ENCODE results near the gene KRT86.
"Not testable (repeated sequence)": the region's sequence is repeated elsewhere in the genome, so short reads cannot be mapped to it uniquely, and the experiment has no call there.

Gene KRT86

GRCh38 chr12:52252728-52253343 is 21.6 kb upstream of the KRT86 start:
- no peak for DNase-seq

DNA sequence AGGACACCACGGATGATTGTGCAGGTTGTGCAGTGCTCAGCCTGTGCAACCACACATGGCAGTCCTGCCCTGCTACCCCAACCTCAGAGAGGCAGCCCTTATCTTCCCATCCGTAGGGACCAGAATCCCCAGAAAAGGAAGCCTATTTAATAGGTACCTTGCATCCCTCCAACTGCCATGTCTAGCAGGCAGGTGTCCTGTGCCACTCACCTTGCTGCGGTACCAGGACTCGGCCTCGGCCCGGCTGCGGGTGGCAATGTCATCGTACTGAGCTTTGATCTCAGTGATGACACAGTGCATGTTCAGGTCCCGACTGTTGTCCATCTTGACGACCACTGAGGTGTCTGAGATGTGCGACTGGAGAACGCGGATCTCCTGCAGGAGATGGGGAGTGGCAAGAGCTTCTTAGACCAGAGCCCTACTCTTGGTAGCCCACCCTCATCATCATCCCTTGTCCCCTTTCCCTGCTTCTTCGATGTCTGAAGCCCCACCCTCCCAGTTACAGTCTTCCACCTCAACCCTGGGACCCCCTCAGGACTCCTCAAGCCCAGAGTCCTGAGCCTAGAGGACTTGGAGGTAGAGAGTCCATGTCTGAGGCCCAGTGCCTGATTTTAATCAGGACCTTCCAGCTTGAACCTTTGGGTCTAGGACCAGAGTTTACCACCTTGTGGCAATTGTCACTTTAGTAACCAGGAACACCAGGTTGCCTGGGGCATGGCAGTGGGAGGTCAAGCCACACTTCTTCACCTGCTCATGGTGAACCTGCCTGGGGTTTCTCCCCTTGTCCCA is 20.9 kb upstream of the KRT86 start:
- no peak for DNase-seq

GRCh38 chr12:52254180-52254964 is 20.1 kb upstream of the KRT86 start:
- DNase-seq: no peak

- no peak for DNase-seq
Observed at GRCh38 chr12:52254965-52255751, 19.3 kb upstream of the KRT86 start.

DNA sequence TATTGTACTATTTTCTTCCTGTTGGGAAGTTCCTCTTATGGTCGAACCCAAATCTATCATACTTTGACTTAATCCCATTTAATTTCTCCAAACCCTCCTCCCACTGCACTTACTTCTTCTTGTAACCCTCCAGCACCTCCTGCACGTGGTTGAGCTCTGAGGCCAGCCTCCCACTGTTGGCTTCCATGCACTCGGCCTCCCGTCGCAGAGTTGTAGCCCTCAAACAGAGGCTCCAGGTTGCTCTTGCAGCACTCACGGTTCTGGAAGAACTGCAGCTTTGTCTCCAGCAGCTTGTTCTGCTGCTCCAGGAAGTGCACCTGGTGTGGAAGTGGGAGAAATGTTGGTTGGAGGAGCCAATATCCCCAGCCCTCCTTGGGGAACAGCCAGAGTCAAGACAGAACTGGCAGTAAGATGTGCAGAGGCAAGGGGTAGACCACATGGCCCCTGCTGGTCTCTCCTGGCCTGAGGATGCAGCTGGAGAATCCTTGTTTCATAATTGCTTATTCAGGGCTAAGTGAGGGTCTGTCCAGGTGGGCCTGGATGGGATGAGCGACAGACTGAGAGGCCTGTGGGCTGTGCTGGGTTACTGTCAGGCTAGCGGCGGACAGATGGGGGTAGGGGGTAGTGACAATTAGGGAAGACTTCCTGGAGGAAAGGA is 18.4 kb upstream of the KRT86 start:
- DNase-seq: no peak

DNA sequence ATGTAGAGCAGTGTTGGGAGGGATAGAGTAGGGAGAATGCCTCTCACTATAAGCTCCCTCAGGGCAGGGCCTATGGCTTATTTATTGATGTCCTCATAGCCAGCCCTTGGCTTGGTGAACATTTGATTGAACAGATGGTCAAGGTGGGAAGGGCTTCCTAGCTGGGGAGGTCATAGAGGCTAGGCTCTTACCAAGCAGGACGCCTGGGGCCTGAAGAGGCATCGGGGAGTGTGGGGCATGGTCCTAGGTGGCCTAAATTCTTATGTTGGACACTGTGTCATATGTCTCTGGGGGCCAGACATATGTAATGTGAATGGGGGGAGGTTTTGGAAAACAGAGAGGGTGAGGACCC is 17.9 kb upstream of the KRT86 start:
- DNase-seq: no peak

GRCh38 chr12:52257074-52257551 is 17.3 kb upstream of the KRT86 start:
- no peak for DNase-seq

GRCh38 chr12:52257922-52258321 is 16.5 kb upstream of the KRT86 start:
- DNase-seq: not testable (repeated sequence)

GRCh38 chr12:52258335-52258901 is 16.0 kb upstream of the KRT86 start:
- no peak for DNase-seq

- DNase-seq: no peak
Observed at GRCh38 chr12:52259657-52260243, 14.7 kb upstream of the KRT86 start.

DNA sequence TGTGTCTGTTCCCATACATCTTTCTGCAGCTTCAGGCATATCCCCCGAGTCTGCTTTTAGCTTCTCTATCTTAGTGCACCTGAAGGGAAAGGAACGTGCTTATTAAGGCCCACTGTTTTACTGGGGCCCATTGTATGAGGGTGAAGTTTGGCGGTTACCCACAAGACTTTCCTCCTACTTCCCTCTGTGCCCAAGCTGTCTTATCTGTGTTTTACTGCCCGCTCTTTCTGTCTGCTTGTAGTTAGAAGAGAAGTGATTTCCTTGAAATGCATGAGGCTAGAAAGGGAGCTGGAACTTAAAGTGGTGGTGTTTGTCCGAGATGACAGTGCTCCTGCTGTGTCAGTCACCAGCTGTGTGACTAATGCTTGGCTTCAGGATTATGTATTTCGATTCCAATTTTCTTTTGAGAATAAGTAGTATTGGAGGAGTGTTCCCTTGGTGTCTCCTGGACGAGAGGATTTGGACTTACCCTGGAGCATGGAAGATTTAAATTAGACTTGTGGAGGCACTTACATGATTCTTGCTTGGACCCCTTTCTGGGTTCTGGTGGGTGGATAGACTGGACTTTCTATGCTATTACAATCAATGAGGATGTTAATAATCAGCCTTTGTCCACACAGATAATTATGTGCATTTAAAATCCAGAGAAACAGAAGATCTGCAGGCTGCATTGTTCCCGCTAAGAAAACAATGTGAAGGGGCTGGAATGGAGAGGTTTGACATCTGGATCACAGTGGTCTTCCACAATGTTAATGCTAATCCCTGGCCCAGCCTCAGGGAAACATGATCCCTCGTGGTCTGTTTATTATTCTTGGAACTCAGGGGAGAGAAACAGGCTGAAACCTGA is 13.9 kb upstream of the KRT86 start:
- DNase-seq: no peak

DNA sequence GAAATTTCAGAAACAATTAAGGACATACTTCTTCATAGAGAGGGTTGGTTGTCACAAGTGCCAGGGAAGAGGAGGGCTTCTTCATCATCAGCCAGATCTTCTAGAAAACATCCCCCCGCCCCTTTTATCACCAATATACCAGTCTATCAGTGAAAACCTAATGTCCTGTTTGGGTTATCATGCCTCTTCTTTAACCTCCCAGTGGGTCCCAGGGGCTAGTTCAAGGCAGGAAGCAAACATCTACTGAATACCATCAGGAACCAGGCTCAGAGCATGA is 13.3 kb upstream of the KRT86 start:
- no peak for DNase-seq

DNA sequence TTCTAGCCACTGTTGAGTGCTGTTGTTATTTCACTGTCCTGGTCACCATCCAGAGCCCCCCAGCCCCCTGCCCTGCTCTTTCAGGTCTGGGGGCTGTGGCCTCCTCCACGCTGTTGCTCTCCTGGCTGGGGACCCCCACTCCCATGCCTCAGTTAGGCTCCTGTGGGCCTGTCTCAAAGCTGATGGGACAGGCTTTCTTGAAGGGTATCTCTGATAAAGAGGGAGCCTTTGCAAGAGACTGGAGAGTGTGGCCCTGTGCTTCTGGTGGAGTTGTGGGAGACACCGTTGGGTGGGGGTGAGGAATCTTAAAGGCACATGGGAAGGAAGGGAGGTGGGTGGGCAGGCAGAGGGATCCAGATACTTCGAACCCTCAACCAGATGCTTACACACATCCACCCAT is 12.2 kb upstream of the KRT86 start:
- DNase-seq: no peak

GRCh38 chr12:52263761-52264434 is 10.5 kb upstream of the KRT86 start:
- no peak for DNase-seq

DNA sequence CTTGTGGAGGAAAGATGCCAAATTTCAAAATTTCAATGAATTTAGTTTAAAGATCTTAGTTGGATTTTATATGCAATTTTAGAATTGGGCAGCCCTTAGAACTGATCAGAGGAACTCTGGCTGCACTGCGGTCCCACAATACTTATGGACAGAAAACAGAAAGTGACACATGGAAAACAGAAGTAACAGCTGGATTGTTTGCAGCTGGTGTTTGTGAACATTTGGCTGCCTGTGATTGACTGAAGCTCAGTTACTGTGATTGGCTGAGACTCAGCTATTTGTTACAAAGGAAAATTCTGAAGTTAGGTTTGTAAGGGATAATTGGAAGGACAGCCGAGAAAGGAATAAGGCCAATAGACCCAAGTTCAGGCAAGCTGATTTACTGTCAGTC is 10.0 kb upstream of the KRT86 start:
- no peak for DNase-seq

DNA sequence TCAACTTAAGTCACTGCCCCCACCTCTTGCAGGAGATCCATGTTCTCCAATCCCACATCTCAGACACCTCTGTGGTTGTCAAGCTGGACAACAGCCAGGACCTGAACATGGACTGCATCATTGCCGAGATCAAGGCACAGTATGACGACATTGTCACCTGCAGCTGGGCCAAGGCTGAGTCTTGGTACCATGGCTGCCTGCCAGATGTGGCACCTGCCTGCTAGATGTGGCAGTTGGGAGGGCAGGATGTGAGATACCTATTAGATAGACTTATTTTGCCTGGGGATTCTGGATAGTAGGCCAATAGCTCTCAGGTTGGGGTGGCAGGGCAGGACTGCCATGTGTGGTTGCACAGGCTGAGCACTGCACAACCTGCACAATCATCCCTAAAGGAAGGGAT is 7.9 kb upstream of the KRT86 start:
- no peak for DNase-seq

DNA sequence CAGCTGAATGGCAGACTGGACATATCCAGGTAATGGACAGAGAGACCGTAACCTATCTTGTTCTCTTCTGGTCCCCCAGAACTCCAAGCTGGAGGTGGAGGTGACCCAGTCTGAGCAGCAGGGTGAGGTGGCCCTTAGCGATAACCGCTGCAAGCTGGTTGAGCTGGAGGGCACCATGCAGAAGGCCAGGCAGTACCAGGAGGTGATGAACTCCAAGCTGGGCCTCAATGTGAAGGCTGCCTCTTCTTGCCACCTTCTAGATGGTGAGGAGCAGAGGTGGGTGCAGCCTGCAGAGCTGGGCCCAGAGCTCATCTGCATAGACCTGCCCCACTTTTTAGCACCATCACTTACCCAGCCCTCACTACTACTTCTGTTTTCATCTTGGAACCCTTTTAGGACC is 7.2 kb upstream of the KRT86 start:
- no peak for DNase-seq

DNA sequence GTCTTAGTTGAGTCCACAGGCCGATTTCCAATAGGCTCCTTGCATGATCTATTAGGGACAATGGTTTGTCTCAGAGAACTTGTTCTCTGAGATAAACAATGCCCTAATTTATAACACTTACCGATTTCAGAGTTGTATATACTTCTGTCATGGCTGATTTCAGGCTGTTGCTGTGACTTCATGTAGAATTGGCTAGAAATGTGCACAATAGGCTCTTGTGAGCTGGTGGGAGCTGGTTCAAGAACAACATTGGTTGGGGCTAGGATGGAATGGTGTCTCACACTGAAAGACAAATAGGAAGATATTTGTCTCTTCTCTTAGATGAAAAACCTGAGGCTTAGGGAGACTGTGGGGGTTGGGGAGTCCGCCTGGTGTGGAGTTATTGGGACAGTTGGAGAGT is 6.7 kb upstream of the KRT86 start:
- no peak for DNase-seq

DNA sequence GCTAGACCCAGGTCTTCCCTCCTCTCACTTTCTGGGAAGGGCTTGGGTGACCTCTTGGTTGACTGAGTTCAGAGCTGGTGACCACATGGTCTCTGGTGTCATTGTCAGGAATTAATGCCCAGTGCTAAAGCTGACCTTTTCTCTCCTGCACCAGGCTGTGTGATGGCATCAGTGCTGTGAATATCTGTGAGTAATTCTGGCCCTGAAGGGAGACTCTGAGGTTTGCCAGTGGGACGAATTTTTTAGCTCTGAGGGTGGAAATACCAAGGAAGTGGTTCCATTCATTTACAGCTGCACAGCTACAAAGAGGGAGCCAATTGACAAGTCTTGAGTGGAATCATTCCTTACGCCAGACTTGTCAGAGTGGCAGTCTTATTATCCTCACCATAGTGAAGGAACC is 6.2 kb upstream of the KRT86 start:
- no peak for DNase-seq

- no peak for DNase-seq
Observed at GRCh38 chr12:52270541-52271070, 3.8 kb upstream of the KRT86 start.
